Stimulated activated CD8-positive, alpha-beta memory T cell treated with anti-CD3 and anti-CD28 coated beads, Interleukin-15, amount 100 ng/mL, for 48 hours (primary cell): Measurements from ENCODE around the gene CLRN3.

ENCODE experiments used
- DNase-seq, 2 donors: peaks; one replicate each; pipeline ENCODE4 v3.0.0-alpha.2; 2020; ENCODE audit warnings: low read depth in 2 of 2

The CLRN3 gene

DNA sequence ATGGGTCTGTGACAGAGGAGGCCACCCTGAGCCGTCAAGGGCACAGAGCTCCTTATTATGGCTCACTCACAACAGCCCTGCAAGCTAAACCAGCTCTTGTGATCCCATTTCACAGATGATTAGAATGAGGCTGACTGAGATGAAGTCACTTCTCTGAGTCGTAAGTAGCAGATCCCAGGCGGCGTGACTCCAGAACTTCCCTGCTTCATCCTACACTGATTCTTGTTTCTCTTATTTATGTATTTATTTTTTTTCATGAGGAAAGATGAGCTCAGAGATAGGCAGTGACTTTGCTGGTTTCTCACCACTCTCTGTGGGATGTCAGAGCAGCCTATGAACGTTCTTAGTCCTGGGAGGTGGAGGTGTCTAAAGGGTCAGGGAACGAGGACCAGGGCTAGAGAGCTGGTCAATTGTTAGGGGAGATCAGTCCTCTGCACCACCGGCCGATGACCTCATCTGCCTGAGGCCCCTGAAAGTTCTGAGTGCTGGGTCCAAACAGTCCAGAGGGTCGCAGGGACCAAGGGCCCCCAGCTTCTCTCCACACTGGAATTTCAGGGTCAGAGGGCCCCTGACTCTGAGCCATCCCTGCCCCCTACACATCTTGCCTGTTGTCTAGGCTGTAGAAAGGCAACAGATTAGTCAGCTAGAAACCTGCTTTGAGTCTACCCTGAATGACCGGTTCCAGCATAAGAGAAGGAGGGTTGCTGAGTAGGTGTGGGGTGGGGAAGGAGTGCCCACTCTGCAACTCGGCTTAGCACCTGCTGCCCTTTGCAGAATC is 17.9 kb downstream of the CLRN3 start:
- DNase-seq, result no peak

- no peak for DNase-seq
Observed at GRCh38 chr10:127873901-127874470, 18.8 kb downstream of the CLRN3 start.

- no peak for DNase-seq
Observed at GRCh38 chr10:127872871-127873600, 19.7 kb downstream of the CLRN3 start.

DNA sequence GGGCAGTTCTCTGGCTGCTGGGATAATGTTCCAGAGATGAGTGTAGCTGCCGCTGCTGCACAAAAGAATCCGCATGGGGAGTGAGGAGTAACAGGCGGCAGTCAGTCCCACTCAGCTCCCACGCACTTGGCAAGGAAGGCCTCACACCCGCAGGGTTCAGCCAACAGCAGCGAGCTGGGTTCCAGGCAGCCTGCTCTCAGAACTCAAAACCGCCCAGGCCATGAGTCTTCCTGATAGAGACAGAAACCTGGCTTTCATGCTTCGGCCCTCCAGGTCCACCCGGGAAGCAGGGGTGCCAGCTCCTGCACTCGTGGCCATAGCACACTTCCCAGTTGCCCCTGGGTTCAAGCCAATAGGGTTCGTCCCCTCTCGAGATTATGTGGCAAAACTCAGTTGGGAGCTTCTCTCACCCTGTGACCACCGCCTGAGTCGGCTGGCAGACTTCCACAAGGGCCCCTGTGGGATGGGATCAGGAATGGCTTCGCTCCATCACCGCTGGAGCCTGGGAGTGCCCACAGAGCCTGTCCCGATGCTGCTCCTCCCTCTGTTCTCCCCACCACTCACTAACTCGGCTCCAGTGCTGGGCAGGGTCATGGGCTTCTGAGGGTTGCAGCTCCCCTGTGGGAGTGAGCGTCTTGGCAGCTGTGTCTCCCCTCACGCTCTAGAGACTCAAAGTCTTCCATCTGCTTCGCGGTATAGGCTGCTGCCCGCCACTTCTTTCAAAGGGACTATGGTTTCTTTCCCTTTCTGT is 20.6 kb downstream of the CLRN3 start:
- no peak for DNase-seq

- DNase-seq, result no peak
Observed at GRCh38 chr10:127871631-127872010, 21.1 kb downstream of the CLRN3 start.

GRCh38 chr10:127869329-127869728 is 23.4 kb downstream of the CLRN3 start:
- no peak for DNase-seq

DNA sequence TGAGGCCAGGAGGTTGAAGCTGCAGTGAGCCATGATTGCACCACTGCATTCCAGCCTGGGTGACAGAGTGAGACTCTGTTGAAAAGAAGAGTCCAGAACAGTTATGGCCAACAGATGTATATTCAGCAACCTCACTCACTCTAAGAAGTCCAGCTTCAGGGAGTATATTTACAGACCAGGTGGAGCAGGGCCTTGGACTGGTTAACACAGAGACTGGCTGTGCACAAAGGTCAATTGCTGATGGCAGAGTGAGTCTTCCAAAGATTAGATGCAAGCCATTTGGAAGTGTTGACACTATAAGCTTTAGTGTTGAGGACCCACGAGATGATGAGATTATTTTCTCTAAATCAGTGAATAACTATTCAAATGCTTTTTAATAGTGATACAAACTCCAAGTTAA is 24.9 kb downstream of the CLRN3 start:
- DNase-seq, result no peak

GRCh38 chr10:127866276-127867013 is 26.3 kb downstream of the CLRN3 start:
- no peak for DNase-seq

DNA sequence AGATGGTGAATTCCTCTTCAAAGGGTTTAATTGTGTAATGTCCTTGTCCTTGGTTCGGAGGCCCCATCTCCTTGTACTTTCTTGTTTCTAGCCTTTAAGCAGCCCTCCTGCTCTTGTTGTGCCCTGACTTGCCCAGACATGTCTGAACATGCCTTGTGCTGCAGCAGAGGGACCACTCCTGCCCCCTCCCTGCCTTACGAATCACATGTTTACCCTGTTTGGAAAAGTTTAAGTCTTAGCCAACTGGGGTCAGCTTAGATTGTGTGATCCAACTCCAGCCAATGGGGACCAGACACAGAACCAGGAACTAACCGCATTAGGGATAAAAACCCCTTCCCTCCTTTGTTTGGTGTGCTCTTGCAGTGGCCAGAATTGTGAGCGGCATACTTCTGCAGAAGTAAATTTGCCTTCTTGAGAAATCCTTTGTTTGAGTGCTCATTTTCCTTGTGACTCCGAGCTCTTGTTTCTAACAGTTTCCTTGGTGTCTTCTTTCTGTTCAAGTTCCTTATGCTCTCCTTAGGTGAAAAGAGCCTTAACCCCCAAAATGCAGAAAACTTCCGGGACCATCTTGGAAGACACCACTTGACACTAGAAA is 29.4 kb downstream of the CLRN3 start:
- DNase-seq, result no peak

DNA sequence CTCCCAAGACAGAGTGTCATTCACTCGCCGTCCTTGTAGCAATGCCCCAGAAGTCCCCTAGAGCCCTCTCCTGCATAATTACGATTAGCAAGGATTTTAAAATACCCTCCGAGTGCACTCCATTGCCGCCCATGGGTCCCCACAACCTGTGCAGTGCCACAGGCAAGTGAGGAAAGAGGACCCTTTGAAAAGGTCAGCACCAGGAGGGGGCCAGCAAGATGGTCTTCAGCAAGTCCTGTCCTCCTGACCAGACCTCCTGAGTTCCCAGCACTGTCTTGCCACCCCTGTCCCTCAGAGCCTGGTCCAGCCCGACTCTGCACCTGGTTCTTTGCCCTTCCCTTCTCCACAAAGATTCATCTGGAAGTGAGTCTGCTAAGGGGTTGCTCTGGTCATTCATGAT is 32.1 kb downstream of the CLRN3 start:
- no peak for DNase-seq

GRCh38 chr10:127855976-127856375 is 36.8 kb downstream of the CLRN3 start:
- no peak for DNase-seq

- DNase-seq, result no peak
Observed at GRCh38 chr10:127855591-127855881, 37.2 kb downstream of the CLRN3 start.

DNA sequence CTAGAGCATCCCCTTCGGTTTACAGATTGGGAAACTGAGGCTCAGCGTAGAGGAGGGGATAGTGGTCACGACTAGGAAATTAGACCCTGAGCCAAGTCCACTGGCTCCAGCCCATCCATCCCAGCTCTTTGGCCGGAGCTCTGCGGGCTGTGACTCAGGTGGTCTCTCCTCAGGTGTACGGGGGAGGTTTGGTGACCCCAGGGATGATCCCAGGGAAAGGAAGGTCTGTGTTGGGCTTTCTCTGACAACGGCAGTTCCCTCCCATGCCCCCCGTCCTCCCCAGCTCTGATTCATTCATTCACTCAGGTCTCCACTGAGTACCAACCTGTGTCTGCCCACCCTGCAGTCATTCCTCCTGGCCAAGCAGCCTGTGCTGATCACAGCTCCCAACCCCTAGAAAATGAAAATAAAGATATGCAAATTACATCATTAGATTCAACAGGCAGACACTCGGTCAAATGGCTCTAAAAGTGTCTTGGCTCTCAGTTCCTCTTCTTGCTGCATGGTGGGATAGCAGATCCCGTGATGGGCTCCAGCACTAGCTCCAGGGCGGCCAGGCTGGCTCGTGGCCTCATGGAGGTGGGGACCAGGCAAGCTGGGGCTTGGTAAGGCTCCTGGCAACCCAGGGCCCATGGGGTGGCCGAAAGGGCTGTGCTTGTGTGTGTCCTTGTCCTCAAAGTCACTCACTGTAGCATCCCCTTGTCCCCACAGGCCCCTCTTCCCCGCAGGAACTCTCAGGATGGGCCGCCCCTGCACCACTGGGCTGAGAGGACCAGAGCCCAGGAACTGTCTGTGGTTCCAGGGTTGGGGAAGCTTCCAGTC is 37.8 kb downstream of the CLRN3 start:
- no peak for DNase-seq

DNA sequence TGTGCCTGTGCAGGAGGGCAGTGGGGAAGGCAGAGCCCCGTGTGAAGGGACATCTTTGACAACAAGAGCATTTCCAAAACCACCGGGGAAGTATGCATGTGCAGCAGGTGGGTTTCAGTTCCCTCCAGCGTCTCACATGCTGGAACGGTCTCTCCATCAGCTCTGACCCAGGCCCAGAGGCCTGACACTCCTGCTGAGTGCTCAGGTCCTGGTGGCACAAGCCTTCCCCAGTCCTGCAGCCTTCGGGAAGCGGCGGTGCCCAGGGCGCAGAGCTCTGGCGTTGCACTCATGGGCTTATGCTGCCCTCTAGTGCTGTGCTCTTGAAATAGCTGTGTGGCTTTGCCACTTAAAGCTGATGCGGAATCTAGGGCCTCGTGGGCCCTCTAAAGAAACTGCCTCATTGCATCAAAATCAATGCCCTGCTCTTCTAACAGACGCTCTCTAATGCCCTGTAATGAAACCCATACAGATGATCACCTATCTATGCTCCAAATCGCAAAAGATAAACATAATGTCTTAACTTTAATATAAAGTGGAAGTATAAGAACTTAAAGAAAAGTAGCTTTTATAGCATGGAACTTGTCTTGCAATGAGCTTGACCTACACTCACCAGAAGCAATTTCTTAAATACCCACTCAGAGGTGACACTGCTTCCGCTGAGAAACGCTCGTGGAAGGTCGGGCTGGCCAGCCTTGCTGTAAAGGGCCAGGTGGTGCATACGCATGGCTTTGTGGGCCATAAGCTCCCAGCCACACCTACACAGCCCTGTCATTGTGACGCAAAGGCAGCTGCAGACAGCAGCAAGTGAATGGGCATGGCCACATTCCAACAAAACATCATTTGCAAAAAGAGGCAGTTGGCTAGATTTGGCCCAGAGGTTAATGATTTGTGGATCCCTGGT is 38.6 kb downstream of the CLRN3 start:
- peak in 1 of 2 donors; percentile 28 for DNase-seq

GRCh38 chr10:127852456-127852855 is 40.3 kb downstream of the CLRN3 start:
- no peak for DNase-seq

DNA sequence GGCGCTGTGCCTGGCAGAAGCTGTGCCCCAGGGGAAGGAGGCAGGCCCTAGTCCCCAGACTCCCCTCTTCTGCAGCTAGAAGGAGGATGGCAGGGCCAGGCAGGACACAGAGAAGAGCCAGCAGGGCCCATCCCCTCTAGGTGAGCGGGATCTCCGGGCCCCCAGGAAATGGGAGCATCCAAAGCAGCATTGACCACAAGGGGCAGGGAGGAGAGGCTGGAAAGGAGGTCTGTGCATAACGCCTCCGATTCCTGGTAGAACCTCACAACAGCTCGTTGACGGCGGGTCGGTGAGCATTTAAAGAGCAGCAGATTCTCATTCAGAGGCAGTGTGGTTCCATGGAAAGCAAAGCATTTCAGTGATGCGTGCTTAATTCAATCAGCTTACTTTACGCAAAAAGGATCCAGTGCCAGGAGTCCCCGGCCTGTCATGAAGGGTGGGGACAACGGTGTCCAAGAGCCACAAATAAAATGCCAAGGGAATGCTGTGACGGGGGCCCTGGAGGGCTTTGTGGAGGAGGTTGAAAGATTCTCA is 41.0 kb downstream of the CLRN3 start:
- no peak for DNase-seq

DNA sequence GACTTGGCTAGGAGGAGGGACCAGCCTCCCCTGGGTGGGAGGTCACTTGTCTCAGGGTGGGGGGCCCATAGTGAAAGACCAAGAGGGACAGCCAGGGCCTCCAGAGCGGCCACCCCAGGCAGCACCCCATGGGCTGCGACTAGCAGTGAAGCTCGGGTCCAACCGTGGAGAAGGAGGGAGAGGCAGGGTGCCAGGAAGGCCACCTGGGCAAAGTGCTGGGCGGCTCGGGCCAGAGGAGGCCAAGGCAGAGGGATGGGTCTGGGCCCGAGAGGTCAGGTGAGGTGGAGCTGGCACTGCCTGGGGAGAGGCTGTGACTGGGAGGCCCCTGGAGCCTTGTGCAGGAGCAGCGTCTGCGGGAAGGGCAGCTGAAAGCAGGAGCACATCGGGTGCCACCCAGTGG is 41.8 kb downstream of the CLRN3 start:
- no peak for DNase-seq

DNA sequence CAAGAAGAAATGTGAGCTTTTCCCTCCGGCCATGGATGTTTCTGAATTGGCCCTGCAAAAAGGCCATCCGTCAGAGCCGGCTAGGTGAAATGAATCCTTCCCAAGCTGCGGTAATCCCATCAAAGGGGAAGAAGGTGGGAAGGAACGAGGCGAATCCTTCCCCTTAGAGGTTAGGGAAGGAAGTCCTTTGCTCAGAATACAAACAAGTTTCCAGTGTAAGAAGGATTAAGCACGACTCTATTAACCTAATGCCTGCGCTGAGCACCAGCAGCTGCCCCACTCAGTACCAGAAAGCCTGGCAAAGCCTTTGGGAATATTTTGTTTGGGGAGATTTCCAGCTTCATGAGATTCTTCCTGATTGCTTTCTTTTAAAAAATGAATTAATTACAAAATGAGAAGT is 42.8 kb downstream of the CLRN3 start:
- no peak for DNase-seq

DNA sequence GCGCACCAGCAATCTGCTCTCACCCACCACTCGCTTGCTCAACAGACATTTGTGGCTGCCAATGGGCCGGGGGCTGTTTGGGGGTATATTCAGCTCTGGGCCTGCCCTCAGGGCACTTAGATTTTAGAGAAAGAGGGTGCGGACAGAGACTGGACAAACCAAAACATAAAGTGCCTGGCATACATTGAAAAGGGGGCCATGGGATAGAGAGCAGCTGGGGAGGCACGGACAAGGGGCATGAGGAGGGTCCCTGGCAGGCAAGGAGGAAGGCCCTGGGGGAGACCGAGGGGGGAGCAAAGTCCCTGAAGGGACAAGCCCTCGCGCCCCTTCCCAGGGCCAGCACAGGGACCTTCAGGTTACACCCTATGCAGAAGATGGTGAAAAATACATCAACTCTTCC is 43.5 kb downstream of the CLRN3 start:
- no peak for DNase-seq
